ENCODE measurements around the gene DFFB. TPM values are rescaled to one million over a fixed set of nuclear protein-coding genes. Genes with fewer than 3 reads are reported as not detected.

DFFB gene
- total RNA-seq, 1 donor from 2014 or later: 11.2 TPM

DNA sequence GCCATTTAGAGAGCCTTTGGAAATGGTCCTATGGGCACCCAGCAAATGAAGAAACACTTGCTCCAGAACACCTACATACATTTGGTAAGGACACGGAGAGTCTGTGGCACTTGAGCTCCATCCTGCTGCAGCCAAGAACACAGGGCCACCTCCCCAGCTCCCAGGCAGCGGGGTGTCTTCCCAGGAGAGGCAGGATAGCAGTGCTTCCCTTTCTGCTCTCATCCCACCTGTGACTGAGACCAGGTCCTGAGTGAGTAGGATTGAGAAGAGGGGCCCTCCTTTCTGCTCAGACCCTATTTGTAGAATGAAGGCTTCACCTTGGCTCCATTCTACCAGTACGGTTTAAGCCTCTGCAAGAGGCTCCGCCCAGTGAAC, 38.7 kb downstream of the DFFB start:
- intact Hi-C loops (cut with micrococcal nuclease): no loop called here

DNA sequence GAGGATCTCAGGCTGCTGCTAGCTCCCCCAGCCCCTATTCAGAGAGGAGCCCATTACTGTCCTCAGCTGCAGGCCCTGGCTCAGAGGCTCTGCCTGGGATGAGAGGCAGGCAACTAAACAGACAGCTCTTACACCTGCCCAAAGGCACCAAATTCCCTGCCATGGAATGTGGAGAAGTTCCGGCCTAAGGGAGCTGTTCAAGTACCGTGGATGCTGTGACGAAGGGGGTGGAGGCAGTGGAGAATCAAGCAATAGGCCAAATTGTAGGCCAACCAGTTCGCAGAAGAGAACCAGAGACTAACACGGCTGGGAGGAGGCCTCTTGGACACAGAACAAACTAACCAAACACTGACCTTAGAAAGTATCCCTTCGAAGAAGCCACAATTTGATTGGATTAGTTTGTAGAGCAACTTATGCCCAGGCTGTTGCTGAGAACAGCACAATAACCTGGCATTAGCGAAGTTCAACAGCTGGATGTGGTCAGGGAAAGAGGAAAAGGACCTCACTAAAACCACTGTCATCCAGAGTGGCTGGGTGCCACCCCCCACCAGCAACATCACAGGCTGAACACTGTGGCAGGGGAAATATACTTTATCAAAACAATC, 39.2 kb downstream of the DFFB start:
- intact Hi-C loops (cut with micrococcal nuclease): no loop called here

DNA sequence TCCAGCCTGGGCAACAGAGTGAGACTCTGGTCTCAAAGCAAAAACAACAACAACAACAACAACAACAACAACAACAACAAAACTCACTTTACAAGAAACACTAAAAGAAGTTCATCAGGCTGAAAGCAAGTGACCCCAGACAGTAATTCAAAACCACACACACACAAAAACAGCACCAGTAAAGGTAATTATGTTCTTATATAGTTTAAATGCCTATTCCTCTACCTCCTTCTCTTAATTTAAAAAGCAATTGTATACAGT, 41.1 kb downstream of the DFFB start:
- intact Hi-C loops (cut with micrococcal nuclease): no loop called here

DNA sequence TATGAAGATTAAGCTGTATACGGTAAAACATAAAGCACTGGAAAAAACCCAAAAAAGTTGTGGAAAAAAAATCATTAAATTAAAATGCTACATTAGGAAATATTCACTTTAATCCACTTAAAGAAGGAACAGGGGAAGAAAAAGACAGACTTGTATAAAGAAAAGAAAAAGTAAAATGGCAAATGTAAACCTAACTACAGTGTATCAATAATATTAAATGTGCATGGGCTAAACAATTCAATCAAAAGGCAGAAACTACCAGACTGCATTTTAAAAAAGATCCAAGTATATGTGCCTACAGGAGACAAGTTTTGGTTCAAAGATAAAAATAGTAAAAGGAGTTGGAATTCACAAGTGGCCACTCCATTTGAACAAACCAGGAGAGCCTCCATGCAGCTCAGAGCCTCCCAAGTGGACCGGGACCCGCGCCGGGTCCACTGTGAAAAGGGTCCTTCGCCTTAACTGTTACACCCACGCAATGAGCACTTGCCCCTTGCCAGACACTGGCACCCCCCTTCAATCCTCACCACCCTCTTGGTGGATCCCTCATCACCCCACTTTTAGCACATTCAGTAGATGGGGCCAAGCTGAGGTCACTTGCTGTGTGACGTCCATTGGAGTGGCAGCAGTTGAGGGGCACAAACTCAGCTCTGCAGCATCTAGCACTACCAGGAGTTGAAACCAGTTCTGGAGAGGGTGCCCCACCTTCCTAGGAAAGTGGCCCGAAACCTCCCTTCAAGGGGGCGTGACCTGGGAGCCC, 41.9 kb downstream of the DFFB start:
- intact Hi-C loops (cut with micrococcal nuclease): no loop called here

DNA sequence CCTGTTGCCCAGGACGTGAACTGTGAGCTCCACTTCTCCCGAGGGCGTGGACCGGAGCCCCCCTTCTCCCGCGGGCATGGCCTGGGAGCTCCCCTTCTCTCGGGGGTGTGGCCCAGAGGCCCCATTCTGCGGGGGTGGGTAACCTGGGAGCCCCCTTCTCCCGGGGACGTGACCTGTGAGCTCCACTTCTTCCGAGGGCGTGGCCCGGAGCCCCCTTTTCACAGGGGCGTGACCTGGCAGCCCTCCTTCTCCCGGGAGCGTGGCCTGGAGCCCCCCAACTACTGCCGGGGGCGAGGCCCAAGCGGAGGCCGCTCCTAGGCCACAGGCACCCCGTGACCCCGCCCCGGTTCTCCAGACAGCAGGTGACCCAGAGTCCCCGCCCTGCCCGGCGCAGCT, 42.5 kb downstream of the DFFB start:
- intact Hi-C loops (cut with micrococcal nuclease): loop anchor here (1.0 to 5.0 kb wide), 4 partner anchors 42 to 277 kb away; partner anchors contain the start of genes CEP104, DFFB, LRRC47 and SMIM1

DNA sequence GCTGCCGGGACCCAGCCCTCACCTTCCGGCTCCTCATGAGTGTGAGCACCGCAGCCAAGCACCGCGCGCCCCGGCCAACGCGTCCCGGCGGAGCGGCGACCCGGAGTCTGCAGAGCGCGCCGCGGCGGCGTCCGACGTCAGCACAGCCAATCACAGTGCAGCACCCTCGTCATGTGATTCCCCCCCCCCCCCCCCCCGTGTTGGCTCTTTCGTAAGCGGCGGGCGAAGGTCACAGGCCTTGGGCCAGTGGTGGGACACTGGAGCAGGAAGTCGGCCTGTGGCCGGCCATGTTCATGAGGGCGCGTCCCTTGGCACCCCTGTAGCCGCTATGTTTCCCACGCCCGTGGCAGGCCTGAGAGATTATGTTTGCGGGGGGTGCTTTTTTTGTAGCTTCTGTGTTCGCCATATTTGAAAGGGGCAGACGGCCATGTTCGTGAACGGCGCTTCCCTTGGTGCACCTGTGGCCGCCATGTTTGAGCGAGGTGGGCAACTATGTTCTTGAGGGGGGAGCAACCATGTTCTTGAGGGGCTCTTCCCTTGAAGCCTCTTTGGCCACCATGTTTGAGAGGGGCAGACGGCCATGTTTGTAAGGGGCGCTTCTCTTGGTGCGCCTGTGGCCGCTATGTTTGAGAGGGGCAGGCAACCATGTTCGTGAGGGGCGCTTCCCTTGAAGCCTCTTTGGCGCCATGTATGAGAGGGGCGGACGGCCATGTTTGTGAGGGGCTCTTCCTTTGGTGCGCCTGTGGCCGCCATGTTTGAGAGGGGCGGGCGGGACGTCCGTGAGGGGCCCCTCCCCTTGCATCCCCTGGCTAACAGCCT, 43.1 kb downstream of the DFFB start, which contains the start of gene C1orf174:
C1orf174 (minus strand) TSS at position 123 of the 819 bp plus-strand sequence; CDS start at position 37, 86 bp downstream.
- intact Hi-C loops (cut with micrococcal nuclease): loop anchor here (1.0 to 5.0 kb wide), 4 partner anchors 43 to 278 kb away; partner anchors contain the start of genes CEP104, DFFB, LRRC47 and SMIM1

DNA sequence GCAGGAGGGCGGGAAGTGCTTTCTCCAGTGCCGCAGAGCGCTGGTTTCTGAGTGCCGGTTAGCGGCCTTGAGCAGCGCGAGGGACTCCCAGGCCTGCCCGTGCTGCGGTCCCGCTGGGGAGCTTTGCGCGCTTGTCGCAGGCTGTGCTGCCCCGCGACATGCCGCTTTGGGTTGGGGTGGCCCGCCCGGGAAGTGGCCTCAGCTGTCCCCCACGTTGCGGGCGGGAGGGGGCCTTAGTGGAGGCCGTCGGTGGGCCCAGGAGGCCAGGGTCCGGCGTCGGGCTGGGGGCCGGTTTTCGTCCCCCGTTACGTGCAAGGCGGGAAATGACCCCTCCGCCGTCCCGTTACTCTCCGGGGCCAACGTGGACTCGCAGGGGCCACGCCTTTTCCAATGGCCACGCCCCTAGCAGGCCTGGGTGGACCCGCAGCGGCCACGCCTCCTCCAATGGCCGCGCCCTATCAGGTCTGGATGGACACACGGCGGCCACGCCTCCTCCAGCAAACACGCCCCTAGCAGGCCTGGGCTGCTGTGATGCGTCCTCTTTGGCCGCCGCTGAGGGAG, 43.8 kb downstream of the DFFB start:
- intact Hi-C loops (cut with micrococcal nuclease): loop anchor here (1.0 to 5.0 kb wide), 4 partner anchors 44 to 279 kb away; partner anchors contain the start of genes CEP104, DFFB, LRRC47 and SMIM1

DNA sequence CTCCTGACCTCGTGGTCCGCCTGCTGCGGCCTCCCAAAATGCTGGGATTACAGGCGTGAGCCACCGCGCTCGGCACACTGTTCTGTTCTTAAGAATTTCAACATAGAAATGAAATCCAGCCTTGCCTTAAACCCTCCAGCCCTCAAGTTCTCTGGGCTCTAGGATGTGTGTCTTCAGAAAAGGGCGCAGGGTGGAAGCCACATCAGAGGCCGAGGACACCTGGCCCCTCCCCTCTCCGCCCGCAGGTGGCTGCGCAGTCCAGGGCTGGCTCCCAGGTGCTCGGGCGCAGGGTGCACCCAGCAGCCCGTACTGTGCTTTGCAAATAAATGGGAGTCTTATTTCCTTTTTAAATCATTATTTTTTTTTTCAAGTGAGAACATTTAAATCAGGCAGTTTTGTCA, 44.8 kb downstream of the DFFB start:
- intact Hi-C loops (cut with micrococcal nuclease): loop anchor here (5.0 kb wide), 2 partner anchors 130 to 280 kb away; partner anchors contain the start of gene SMIM1

DNA sequence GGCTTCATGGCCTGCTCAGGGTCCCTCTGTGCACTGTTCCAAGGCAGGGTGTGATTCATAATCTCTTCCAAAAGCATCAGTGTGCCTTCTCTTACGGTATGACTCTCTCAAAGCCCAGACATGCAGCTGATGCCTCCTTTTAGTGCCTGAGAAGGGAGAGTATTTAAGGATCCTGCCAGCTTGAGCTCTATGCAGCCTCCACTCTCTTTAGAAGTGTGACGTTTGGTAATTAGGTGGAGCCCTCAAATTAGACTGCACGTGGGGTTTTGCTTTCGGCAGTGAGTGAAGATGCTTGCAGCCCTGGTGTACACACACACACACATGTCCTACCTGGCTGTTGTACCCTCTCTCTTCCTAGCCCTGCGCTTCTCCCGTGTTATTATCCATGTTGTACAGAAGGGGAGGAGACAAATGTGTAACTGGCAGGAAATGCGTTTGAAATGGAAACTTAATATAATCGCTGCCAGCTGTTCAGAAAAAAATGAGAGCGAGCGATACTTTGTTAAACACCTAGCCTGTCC, 45.4 kb downstream of the DFFB start:
- intact Hi-C loops (cut with micrococcal nuclease): loop anchor here (5.0 kb wide), 2 partner anchors 130 to 280 kb away; partner anchors contain the start of gene SMIM1

DNA sequence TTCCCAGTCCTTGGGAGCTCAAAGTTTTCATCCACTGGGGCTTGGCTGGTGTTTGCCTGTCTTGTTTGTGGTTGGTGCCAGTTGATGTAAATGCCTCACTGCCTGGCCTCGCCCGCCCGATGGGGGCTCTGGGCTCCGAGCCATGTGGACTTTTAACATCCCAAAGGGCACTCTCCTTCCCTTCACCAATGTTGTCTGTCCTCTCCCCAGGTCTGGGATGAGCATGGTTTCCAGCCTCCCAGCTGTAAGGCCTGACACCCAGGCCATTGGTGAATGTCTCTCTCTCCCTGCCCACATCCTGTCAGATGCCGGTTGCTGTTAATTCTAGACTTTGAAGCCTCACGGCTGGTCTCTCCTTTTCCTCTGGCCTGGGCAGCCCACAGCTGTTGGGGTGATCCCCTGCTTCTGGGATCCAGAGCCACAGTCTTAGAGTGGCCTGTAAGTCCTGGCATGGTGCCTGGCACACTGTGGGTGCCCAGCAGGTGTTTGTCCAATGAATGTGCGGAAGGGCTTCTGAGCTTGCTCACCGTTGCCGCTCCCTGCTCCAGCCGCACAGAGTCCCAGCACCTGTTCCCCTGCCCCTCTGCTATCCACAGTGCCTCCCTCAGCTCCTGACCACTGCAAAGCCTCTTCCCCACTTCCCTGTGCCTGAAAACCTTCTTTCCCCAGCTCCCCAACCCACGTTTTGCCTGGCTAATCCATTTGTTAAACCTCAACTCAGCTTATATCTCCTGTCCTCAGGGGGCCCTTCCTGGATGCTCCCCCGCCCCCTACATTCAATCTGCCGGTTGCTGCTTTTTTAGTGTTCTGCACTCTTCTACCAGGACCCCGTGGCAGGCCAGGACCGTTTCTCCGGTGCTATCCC, 46.1 kb downstream of the DFFB start:
- intact Hi-C loops (cut with micrococcal nuclease): loop anchor here (5.0 kb wide), 2 partner anchors 131 to 281 kb away; partner anchors contain the start of gene SMIM1

DNA sequence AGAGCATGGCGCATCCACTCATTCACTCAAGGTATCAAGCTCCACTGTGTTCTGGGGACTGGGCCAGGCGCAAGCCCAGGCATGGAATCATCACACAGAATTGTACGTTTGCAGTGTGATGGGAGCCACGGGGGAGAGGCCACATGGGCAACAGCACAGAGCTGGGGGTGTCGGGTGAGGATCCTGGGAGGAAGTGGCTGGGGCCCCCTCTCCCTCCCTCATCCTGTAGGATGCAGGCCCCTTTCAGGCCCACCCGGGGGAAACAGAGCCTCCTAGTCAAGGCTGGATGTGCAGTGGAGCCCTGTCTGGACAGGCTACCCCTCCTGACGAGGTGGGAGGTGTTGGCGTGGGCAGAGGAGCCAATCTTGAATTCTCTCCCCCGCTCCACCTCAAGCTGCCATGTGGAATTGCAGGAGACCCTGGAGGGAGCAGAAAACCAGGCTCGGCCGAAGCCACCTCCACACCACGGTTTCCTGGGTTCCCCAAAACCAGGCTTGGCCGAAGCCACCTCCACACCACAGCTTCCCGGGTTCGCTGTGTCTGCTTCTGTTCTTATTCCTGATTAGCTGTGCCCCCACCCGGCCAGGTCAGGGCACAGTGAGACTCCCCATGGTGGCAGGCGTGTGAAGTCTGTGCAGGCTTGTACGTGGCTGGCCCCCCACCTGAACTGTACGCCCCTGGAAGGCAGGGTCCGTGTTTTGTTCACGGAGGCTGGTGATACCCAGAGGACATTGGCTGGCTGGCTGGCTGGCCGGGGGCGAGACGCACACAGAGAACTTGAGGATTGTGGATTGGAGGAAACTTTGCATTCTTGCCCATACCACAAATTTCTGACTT, 46.9 kb downstream of the DFFB start:
- intact Hi-C loops (cut with micrococcal nuclease): loop anchor here (5.0 kb wide), 2 partner anchors 132 to 282 kb away; partner anchors contain the start of gene SMIM1

DNA sequence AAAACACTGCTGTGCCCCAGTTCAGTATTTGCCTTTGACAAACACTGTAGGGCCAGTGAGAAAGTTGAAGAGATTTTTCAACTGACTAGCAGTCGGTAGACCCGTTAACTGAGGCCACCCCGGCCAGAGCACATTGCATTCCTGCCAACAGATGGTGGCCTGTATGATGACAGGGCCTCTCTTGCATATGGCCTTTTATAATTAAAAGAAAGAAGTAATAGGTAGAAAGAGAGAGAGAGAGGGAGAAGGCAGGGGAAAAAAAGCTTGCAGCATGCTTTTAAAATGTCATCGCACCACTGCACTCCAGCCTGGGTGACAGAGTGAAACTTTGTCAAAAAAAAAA, 47.5 kb downstream of the DFFB start:
- intact Hi-C loops (cut with micrococcal nuclease): loop anchor here (5.0 kb wide), 2 partner anchors 133 to 283 kb away; partner anchors contain the start of gene SMIM1

DNA sequence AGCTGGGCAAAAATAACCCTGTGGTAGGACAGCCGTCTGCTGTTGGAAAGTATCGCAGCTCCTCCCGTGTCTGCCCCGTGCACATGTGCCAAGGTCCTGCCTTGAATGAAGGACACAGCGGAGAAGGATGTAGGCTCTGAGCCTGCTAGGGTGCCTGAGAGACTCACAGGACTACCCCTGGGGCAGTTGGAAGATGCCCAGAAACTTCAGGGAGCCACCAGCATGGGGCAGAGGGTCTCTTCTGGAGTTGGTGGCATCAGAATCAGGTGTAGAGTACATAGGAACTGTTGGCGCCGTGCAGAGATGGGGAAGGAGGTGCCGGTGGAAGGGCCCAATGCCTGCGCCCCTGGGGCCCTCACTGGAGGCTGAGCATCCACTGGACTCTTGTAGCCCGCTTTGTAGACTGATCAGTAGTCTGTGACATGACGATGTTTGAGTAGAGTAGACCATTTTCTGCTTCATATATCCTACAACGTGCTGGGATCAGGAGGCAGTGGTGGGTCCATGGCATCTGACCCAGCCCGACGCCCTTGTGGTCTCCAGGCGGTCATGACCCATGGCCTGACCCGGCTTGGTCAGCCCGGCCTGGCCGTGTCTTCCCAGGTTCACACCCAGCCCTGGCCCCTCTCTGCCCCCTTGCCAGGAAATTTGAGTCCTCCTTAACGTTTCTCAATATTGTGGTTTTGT, 48.1 kb downstream of the DFFB start:
- intact Hi-C loops (cut with micrococcal nuclease): no loop called here

DNA sequence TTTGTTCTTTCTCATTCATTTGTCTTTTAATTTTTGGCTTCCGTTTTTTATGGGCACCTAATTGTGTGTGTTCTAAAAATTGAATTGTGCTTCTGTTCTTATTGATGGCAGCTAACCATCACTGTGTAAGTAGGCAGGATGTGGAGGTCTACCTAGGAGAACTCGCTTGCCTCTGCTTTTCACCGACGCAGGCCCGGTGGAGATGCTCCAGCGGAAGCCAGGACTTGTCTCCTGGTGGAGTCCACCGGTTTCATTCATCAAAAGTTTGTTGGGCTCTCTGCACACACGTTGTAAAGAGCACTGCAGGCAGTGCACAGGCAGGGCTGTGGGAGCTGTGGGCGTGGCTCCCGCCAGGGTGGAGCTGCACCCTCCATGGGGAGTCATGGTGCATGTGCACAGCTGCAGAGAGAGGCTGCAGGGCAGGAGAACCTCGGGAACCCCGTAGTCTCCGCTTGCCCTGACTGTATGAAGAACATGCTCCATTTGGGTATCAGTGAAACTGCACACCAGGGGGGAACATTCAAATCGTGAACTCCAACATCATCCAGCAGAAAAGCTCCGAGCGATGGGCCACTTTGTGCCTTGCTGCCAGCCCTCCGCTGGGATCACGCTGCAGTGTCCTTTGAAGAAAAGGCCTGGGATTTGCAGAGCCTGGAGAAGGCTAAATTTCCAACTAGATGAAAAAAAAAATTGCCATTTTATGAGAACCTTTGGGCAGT, 48.8 kb downstream of the DFFB start:
- intact Hi-C loops (cut with micrococcal nuclease): no loop called here

DNA sequence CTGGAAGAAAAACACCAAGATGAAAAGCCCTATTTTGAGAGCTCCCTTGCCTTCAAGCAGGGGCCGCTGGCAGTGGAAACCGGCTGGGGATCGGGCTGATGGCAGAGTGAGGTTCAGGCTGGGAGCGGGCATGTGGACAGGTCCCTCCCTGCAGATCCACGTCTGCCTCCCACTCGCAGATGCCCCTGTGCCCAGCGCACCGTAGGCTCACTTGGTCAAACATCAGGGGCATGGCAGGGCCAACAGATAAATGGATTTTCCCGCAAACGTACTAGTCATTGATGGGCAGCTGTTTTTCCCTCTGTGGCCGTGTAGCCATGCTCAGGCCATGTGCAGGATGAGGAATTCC, 49.4 kb downstream of the DFFB start:
- intact Hi-C loops (cut with micrococcal nuclease): no loop called here

DNA sequence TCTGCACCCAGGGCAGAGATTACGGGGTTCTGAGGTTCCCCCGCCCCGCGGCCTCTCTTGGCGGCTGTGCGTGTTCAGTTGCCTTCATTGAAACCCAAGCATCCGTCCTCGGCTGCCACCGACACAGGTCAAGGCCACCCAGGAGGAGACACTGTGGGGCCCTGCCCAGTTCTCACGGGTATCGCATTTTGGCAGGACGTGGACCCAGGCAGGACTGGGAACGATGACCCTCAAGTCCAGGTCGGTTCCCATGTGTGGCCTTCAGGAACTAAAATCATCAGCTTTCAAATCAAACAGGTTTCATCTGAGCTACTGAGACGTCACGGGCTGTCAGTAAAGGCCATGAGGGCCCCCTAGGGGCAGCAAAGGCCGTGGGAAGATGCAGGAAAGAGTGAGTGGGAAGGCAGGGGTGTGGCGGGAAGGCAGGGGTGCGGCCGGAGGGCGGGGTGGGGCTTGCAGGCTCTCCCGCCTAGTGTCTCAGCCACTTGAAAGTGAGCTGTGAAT, 49.8 kb downstream of the DFFB start:
- intact Hi-C loops (cut with micrococcal nuclease): no loop called here

DNA sequence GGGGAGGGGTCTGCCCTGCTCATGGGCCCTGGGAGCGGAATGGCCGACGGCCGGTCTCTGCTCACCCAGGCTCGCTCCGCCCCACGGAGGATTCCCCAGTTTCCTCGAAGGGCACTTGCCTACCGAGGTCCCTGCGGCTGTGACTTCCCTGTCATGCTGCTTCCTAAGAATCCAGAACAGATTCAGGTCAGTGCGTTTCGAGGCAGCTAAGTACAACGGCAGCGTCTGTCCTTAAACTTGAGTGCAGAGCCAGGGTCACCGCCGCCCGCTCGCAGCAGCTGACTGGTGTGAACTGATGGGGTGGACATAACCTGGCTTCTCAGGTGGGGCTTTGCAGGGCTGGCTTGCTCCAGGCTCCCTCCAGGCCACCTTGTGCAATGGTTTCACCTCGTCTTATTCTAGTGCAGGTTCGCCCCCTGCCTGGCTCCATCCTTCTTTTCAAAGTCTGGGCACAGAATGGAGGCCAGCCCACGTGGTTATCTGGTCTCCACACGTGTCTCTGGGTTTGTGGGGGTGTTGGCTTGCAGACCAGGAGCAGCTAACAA, 50.4 kb downstream of the DFFB start:
- intact Hi-C loops (cut with micrococcal nuclease): no loop called here
